Measurements from ENCODE around the gene PRAC1. TPM values are rescaled to one million over a fixed set of nuclear protein-coding genes. Genes with fewer than 3 reads are reported as not detected.

PRAC1 gene
- total RNA-seq, 1 experiment from 2014 or later, result not detected

DNA sequence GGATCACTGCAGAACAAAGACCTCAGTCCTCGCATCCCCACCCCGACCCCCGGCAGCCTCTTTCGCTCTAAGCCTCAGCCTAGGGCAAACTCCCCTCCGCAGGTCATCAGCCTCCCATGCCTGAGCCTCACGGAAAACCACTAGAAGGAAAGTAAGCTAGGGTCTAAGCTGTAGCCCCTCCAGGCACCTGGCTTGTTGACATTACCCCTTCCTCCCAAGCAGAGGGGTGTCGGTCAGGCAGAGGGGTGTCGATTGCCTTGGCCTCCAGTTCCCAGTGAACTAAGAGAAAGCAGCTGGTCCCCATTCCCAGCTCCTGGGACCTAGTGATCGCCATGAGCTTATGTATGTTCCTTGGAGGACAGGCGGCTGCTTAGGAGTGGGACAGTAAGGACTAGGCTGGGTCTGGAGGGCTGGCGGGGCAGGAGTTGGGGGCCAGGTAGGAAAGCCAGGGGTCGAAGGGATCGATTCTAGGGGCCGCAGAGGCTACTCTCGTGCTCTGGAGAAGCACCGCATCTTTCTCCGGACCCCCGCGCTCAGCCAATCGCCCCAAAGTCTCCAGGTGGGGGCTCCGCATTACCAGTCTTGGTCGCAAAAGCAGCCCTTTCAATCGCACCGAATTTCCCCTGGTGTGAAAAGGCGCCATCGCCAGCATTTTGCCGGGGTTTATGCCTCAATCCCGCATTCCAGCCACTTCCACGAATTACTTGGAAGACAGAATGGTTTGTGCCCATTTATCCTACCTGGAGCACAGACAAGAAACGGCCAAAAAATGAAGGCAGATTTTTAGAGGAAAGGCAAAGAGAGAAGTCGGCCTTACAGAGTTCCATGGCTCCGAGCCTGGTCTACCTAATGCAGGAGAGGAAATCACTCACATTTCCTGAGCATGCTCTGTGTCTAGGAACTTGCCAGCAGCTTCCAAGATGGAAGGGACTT, 27.6 kb upstream of the PRAC1 start:
- Mint-ChIP-seq H3K36me3 (ENCODE audit: insufficient read depth in 1 of 3, low read depth in 3 of 3) (no peaks in the 10 kb centered on the region; a peak in 1 of 7 replicates), H3K4me3 (peak overlapping the region in 1 of 2 experiments; percentile 17; a peak in 1 of 5 replicates), H3K4me1 (peaks cover 8 to 18% of the 10 kb centered on the region in 2 experiments; a peak in 3 of 4 replicates), H3K27ac (no peak overlapping the region), H3K27me3 (ENCODE audit: low read depth) (peaks cover 100% of the 10 kb centered on the region), H3K9me3 (peaks cover 0 to 5% of the 10 kb centered on the region in 2 experiments; a peak in 2 of 5 replicates)
- no peak overlapping the region for H2AFZ ChIP-seq (ENCODE audit: low read length)
- H3K9me3 ChIP-seq (ENCODE audit: control insufficient read depth, low read depth, low read length), result no peaks in the 10 kb centered on the region
- no peaks in the 10 kb centered on the region for H3K4me1 ChIP-seq (ENCODE audit: insufficient read depth, low read length)
- H2BK15ac ChIP-seq (ENCODE audit: low read depth, low read length), result no peak overlapping the region
- H3K79me2 ChIP-seq (ENCODE audit: insufficient read depth, low read length), result no peaks in the 10 kb centered on the region
- peak; percentile 64 for DNase-seq
- H3K14ac ChIP-seq (ENCODE audit: insufficient read depth, low read length), result no peak overlapping the region; the same call in 1 of the 2 replicates
- no peak overlapping the region for H3K4me2 ChIP-seq (ENCODE audit: insufficient read depth, insufficient read length, low read length)
- H4K8ac ChIP-seq (replicated peaks; ENCODE audit: insufficient read length, low read depth, low read length), result no peak overlapping the region
- no peak overlapping the region for H2BK12ac ChIP-seq (ENCODE audit: insufficient read length, low read depth, low read length)
- no peak overlapping the region for H3K56ac ChIP-seq (ENCODE audit: insufficient read length, low read depth, low read length)
- H2BK120ac ChIP-seq (ENCODE audit: low read depth, low read length, poor library complexity, severe bottlenecking), result no peak overlapping the region
- H4K91ac ChIP-seq (ENCODE audit: insufficient read length, low read depth, low read length), result no peak overlapping the region
- no peak overlapping the region for H3K9ac ChIP-seq (ENCODE audit: extremely low read depth, insufficient read length, low read length)
- WGBS (ENCODE audit: extremely low coverage, insufficient read length, low lambda C conversion rate), result no CpG with 5 or more reads among the region's 32 CpGs
- no peaks in the 10 kb centered on the region for H3K23me2 ChIP-seq (ENCODE audit: insufficient read length, low read depth, low read length, poor library complexity, severe bottlenecking)
- no peak overlapping the region for H2BK20ac ChIP-seq (ENCODE audit: low read depth, low read length, poor library complexity, severe bottlenecking)
- no peaks in the 10 kb centered on the region for H4K20me1 ChIP-seq (ENCODE audit: control insufficient read depth, insufficient read depth, insufficient read length)
- H3K4ac ChIP-seq (ENCODE audit: low read depth, low read length), result no peak overlapping the region
- H4K5ac ChIP-seq (ENCODE audit: insufficient read length, low read depth, low read length), result no peak overlapping the region
- H3T11ph ChIP-seq (ENCODE audit: low read length), result no peak overlapping the region
- H3K27ac ChIP-seq (ENCODE audit: insufficient read length, low read depth, low read length), result no peak overlapping the region
- H3K79me1 ChIP-seq (ENCODE audit: insufficient read depth, low read depth, low read length, poor library complexity, severe bottlenecking), result no peaks in the 10 kb centered on the region
- H2BK5ac ChIP-seq (ENCODE audit: insufficient read length, low read length), result no peak overlapping the region
- no peak overlapping the region for H3K18ac ChIP-seq (ENCODE audit: insufficient read length, low read depth, low read length)
- H3K27me3 ChIP-seq (ENCODE audit: insufficient read depth, low read length), result peaks cover 98% of the 10 kb centered on the region
- no peak overlapping the region for H2AK5ac ChIP-seq (ENCODE audit: insufficient read length, low read length)
- TF ChIP-seq, protein P1, sequence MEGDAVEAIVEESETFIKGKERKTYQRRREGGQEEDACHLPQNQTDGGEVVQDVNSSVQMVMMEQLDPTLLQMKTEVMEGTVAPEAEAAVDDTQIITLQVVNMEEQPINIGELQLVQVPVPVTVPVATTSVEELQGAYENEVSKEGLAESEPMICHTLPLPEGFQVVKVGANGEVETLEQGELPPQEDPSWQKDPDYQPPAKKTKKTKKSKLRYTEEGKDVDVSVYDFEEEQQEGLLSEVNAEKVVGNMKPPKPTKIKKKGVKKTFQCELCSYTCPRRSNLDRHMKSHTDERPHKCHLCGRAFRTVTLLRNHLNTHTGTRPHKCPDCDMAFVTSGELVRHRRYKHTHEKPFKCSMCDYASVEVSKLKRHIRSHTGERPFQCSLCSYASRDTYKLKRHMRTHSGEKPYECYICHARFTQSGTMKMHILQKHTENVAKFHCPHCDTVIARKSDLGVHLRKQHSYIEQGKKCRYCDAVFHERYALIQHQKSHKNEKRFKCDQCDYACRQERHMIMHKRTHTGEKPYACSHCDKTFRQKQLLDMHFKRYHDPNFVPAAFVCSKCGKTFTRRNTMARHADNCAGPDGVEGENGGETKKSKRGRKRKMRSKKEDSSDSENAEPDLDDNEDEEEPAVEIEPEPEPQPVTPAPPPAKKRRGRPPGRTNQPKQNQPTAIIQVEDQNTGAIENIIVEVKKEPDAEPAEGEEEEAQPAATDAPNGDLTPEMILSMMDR (conservative IDR thresholded peaks at IDR 0.05), result no peak
- H3K23ac ChIP-seq (ENCODE audit: insufficient read length, low read depth, low read length), result no peak overlapping the region

Measured in H9 (cell line).